Measurements from ENCODE around the gene SGMS1. TPM values are rescaled to one million over a fixed set of nuclear protein-coding genes. Genes with fewer than 3 reads are reported as not detected.

Gene SGMS1
- total RNA-seq, 2 experiments from 2014 or later, result 24.8 to 25.2 TPM

GRCh38 chr10:50420196-50420595 lies 203.6 kb downstream of the SGMS1 start:
- ATAC-seq (ENCODE audit: poor library complexity), result no peak

GRCh38 chr10:50419756-50420155 lies 204.0 kb downstream of the SGMS1 start:
- Histone ChIP-seq H3K27ac (ENCODE audit: low read depth in 1 of 2, low read length in 2 of 2) (no peak overlapping the region), H3K9me3 (ENCODE audit: control insufficient read depth in 1 of 2, insufficient read depth in 1 of 2, low read length in 2 of 2) (no peaks in the 10 kb centered on the region), H3K36me3 (ENCODE audit: insufficient read depth, low read length) (no peaks in the 10 kb centered on the region), H3K4me1 (ENCODE audit: insufficient read depth, low read length) (peaks cover 17% of the 10 kb centered on the region), H3K4me3 (ENCODE audit: low read length) (no peak overlapping the region), H3K27me3 (ENCODE audit: control insufficient read depth in 1 of 2, insufficient read depth in 2 of 2, low read length in 2 of 2) (no peaks in the 10 kb centered on the region)
- POLR2A ChIA-PET, result no interaction called here
- no peak for DNase-seq
- intact Hi-C loops (cut with DNase I, micrococcal nuclease), result loop anchor here in 1 of 2 experiments (10.0 kb wide), 1 partner anchor 205 kb away; the partner anchor contains the start of gene SGMS1
- H3K4me1 Mint-ChIP-seq (ENCODE audit: low read depth), result peaks cover 50% of the 10 kb centered on the region
- no peak overlapping the region for H3K4me3 Mint-ChIP-seq
- H3K27ac Mint-ChIP-seq, result no peak overlapping the region
- TF ChIP-seq CTCF (IDR thresholded peaks at IDR 0.05), result no peak
- no peak for ATAC-seq (ENCODE audit: poor library complexity)
- H3K27me3 Mint-ChIP-seq, result no peaks in the 10 kb centered on the region
- H3K36me3 Mint-ChIP-seq (ENCODE audit: low read depth), result peaks cover 5% of the 10 kb centered on the region
- CTCF ChIA-PET, result interaction anchor here (1.4 kb wide), 1 partner anchor 52 kb away, joined by 3 read pairs; no protein-coding TSS in a partner anchor
- no peaks in the 10 kb centered on the region for H3K9me3 Mint-ChIP-seq

More at GRCh38 chr10:50420196-50420595, 203.6 kb downstream of the SGMS1 start:
- H3K36me3 ChIP-seq (ENCODE audit: insufficient read depth, low read length), result no peaks in the 10 kb centered on the region
- ChIA-PET POLR2A (no interaction called here), CTCF (interaction anchor here (1.4 kb wide), 1 partner anchor 52 kb away, joined by 3 read pairs; no protein-coding TSS in a partner anchor)
- Mint-ChIP-seq H3K4me3 (peak overlapping the region; percentile 27), H3K9me3 (no peaks in the 10 kb centered on the region), H3K27ac (no peak overlapping the region), H3K36me3 (ENCODE audit: low read depth) (peaks cover 9% of the 10 kb centered on the region), H3K4me1 (ENCODE audit: low read depth) (peaks cover 50% of the 10 kb centered on the region), H3K27me3 (no peaks in the 10 kb centered on the region)
- H3K4me1 ChIP-seq (ENCODE audit: insufficient read depth, low read length), result peaks cover 17% of the 10 kb centered on the region
- H3K9me3 ChIP-seq (ENCODE audit: control insufficient read depth in 1 of 2, insufficient read depth in 1 of 2, low read length in 2 of 2), result no peaks in the 10 kb centered on the region
- H3K27ac ChIP-seq (ENCODE audit: low read depth in 1 of 2, low read length in 2 of 2), result no peak overlapping the region
- no peaks in the 10 kb centered on the region for H3K27me3 ChIP-seq (ENCODE audit: control insufficient read depth in 1 of 2, insufficient read depth in 2 of 2, low read length in 2 of 2)
- no peak for TF ChIP-seq CTCF (IDR thresholded peaks at IDR 0.05)
- H3K4me3 ChIP-seq (ENCODE audit: low read length), result no peak overlapping the region
- intact Hi-C loops (cut with DNase I, micrococcal nuclease), result loop anchor here in 1 of 2 experiments (10.0 kb wide), 1 partner anchor 205 kb away; the partner anchor contains the start of gene SGMS1
- no peak for DNase-seq

- Histone ChIP-seq H3K27me3 (ENCODE audit: control insufficient read depth in 1 of 2, insufficient read depth in 2 of 2, low read length in 2 of 2) (no peaks in the 10 kb centered on the region), H3K9me3 (ENCODE audit: control insufficient read depth in 1 of 2, insufficient read depth in 1 of 2, low read length in 2 of 2) (no peaks in the 10 kb centered on the region), H3K36me3 (ENCODE audit: insufficient read depth, low read length) (no peaks in the 10 kb centered on the region), H3K4me1 (ENCODE audit: insufficient read depth, low read length) (peaks cover 17% of the 10 kb centered on the region), H3K4me3 (ENCODE audit: low read length) (no peak overlapping the region), H3K27ac (ENCODE audit: low read depth in 1 of 2, low read length in 2 of 2) (no peak overlapping the region)
- Mint-ChIP-seq H3K27ac (no peak overlapping the region), H3K4me3 (no peak overlapping the region), H3K9me3 (no peaks in the 10 kb centered on the region), H3K4me1 (ENCODE audit: low read depth) (peaks cover 50% of the 10 kb centered on the region), H3K27me3 (no peaks in the 10 kb centered on the region), H3K36me3 (ENCODE audit: low read depth) (no peaks in the 10 kb centered on the region)
- no peak for TF ChIP-seq CTCF (IDR thresholded peaks at IDR 0.05)
- CTCF ChIA-PET, result no interaction called here
- POLR2A ChIA-PET, result interaction anchor here (1.2 kb wide), 1 partner anchor 204 kb away, joined by 4 read pairs; the partner anchor contains the start of gene SGMS1
- intact Hi-C loops (cut with DNase I, micrococcal nuclease), result no loop called here
- ATAC-seq (ENCODE audit: poor library complexity) (no peak), DNase-seq (no peak)
Measured at GRCh38 chr10:50419091-50419490, 204.7 kb downstream of the SGMS1 start.

Data from CD4-positive, alpha-beta T cell (primary cell).